Astrocyte of the hippocampus (primary cell): ENCODE data around the gene ZMYND10.

Experiments used
- DNase-seq: peaks from one replicate; pipeline ENCODE4 v3.0.0; 2011; ENCODE audit warnings: low read depth, low spot score

ZMYND10 gene

GRCh38 chr3:50303013-50303815 is 42.3 kb downstream of the ZMYND10 start, which contains the start of gene HYAL1:
Gene HYAL1 (minus strand): TSS chr3:50303574. CDS start chr3:50302956, 618 bp downstream.
- DNase-seq = no peak

GRCh38 chr3:50302095-50303012 is 43.2 kb downstream of the ZMYND10 start:
- DNase-seq = no peak

- no peak for DNase-seq
Measured at GRCh38 chr3:50300681-50301254, 44.8 kb downstream of the ZMYND10 start.

GRCh38 chr3:50299929-50300680 is 45.4 kb downstream of the ZMYND10 start:
- DNase-seq = no peak

GRCh38 chr3:50299638-50299928 is 45.9 kb downstream of the ZMYND10 start:
- DNase-seq = no peak

- DNase-seq = peak; percentile 100
Measured at GRCh38 chr3:50298836-50299637, 46.5 kb downstream of the ZMYND10 start, which contains the start of the genes HYAL3 and NAA80. Gene HYAL3 (minus strand): TSS chr3:50299405. CDS start chr3:50295602, 3,803 bp downstream. Gene NAA80 (minus strand): TSS chr3:50299405. CDS start chr3:50297463, 1,942 bp downstream.

- DNase-seq = peak; percentile 1
Measured at GRCh38 chr3:50297896-50298725, 47.4 kb downstream of the ZMYND10 start.

- DNase-seq = peak; percentile 0
Measured at GRCh38 chr3:50297384-50297775, 48.2 kb downstream of the ZMYND10 start.

- DNase-seq = peak; percentile 0
Measured at GRCh38 chr3:50296721-50297383, 48.7 kb downstream of the ZMYND10 start.

GRCh38 chr3:50295553-50296431 is 49.7 kb downstream of the ZMYND10 start:
- DNase-seq = no peak

- no peak for DNase-seq
Measured at GRCh38 chr3:50294492-50295403, 50.8 kb downstream of the ZMYND10 start.

GRCh38 chr3:50294089-50294488 is 51.4 kb downstream of the ZMYND10 start:
- DNase-seq = no peak

GRCh38 chr3:50293079-50293801 is 52.3 kb downstream of the ZMYND10 start:
- DNase-seq = no peak

GRCh38 chr3:50292159-50293078 is 53.1 kb downstream of the ZMYND10 start, which contains the start of gene IFRD2:
Gene IFRD2 (minus strand): TSS chr3:50292429. CDS start chr3:50292274, 155 bp downstream.
- peak; percentile 99 for DNase-seq
